GM23338 (cell line): ENCODE measurements around the gene DET1. TPM values are rescaled to one million over a fixed set of nuclear protein-coding genes. Genes with fewer than 3 reads are reported as not detected.

Source experiments
- ATAC-seq: fragments of 200-7000 bp; cut with Tn5 transposase; 3 replicates; pipeline ENCODE4 v1.9.1; 2020
- DNase-seq: peaks from one replicate; pipeline ENCODE4 v3.0.0-alpha.2; 2015; ENCODE audit warnings: low spot score
- H2AFZ ChIP-seq: fragments of 200-600 bp; sonication (generic); 2 replicates; pipeline ENCODE4 v1.8.0; 2016; ENCODE audit warnings: antibody characterized with exemption, mild to moderate bottlenecking, moderate library complexity
- H3F3A ChIP-seq: fragments of 200-600 bp; sonication (generic); replicated peaks from 2 replicates; pipeline ENCODE4 v1.8.0; 2017; ENCODE audit warnings: antibody characterized with exemption, mixed run types, low read depth
- H3K27ac ChIP-seq: fragments of 200-600 bp; sonication (generic); 2 replicates; pipeline ENCODE4 v1.6.1; 2016; ENCODE audit warnings: low read depth
- H3K27me3 ChIP-seq: fragments of 200-600 bp; sonication (generic); 2 replicates; pipeline ENCODE4 v1.8.0; 2016; ENCODE audit warnings: mild to moderate bottlenecking, mixed run types, moderate library complexity; ENCODE audit not compliant: insufficient read depth
- H3K36me3 ChIP-seq: fragments of 200-600 bp; sonication (generic); 2 replicates; pipeline ENCODE4 v1.8.0; 2016; ENCODE audit warnings: mild to moderate bottlenecking; ENCODE audit not compliant: insufficient read depth
- H3K4me1 ChIP-seq: fragments of 200-600 bp; sonication (generic); 2 replicates; pipeline ENCODE4 v1.8.0; 2016; ENCODE audit warnings: mild to moderate bottlenecking, moderate library complexity; ENCODE audit not compliant: insufficient read depth
- H3K4me2 ChIP-seq: fragments of 200-600 bp; sonication (generic); 2 replicates; pipeline ENCODE4 v1.7.1; 2017; ENCODE audit warnings: mixed run types
- H3K4me3 ChIP-seq: fragments of 200-600 bp; sonication (generic); 2 replicates; pipeline ENCODE4 v1.6.1; 2016; ENCODE audit warnings: mixed run types
- H3K79me2 ChIP-seq: fragments of 200-600 bp; sonication (generic); replicated peaks from 2 replicates; pipeline ENCODE4 v1.8.0; 2017; ENCODE audit warnings: mild to moderate bottlenecking; ENCODE audit not compliant: insufficient read depth
- H3K9me2 ChIP-seq: fragments of 200-600 bp; sonication (generic); 2 replicates; pipeline ENCODE4 v1.8.0; 2017; ENCODE audit not compliant: insufficient read depth
- H4K20me1 ChIP-seq: fragments of 200-600 bp; sonication (generic); replicated peaks from 2 replicates; pipeline ENCODE4 v1.8.0; 2017; ENCODE audit warnings: mild to moderate bottlenecking; ENCODE audit not compliant: insufficient read depth
- H3K27ac Mint-ChIP-seq: 2 replicates; pipeline ENCODE4 v1.8.0; 2020; ENCODE audit warnings: inconsistent platforms, mild to moderate bottlenecking, moderate library complexity, mixed read lengths
- H3K27me3 Mint-ChIP-seq: 3 replicates; pipeline ENCODE4 v1.8.0; 2022; ENCODE audit warnings: low read depth, mild to moderate bottlenecking, moderate library complexity, mixed read lengths, inconsistent platforms; ENCODE audit not compliant: insufficient read depth, poor library complexity
- H3K36me3 Mint-ChIP-seq: 3 replicates; pipeline ENCODE4 v1.8.0; 2021; ENCODE audit warnings: low read depth, mild to moderate bottlenecking, inconsistent platforms, moderate library complexity, mixed read lengths
- H3K4me1 Mint-ChIP-seq: 3 replicates; pipeline ENCODE4 v1.8.0; 2020; ENCODE audit warnings: mild to moderate bottlenecking, inconsistent platforms, mixed read lengths
- H3K4me3 Mint-ChIP-seq: 3 replicates; pipeline ENCODE4 v1.8.0; 2021; ENCODE audit warnings: moderate library complexity, mild to moderate bottlenecking, inconsistent platforms, mixed read lengths
- H3K9me3 Mint-ChIP-seq: 3 replicates; pipeline ENCODE4 v1.8.0; 2020; ENCODE audit warnings: moderate library complexity, mild to moderate bottlenecking, inconsistent platforms, mixed read lengths
- CREB1 ChIP-seq: fragments of 250-450 bp; sonication (Bioruptor Pico); IDR thresholded peaks from 2 replicates; pipeline ENCODE4 v1.5.0; 2020; ENCODE audit warnings: low read depth, mild to moderate bottlenecking, moderate library complexity
- ETS1 ChIP-seq: IDR thresholded peaks from 2 replicates; pipeline ENCODE4 v1.6.1; 2016; ENCODE audit warnings: antibody characterized with exemption
- EZH2 ChIP-seq: fragments of 200-600 bp; sonication (generic); IDR thresholded peaks from one replicate; pipeline ENCODE4 v1.8.0; 2017; ENCODE audit warnings: antibody characterized with exemption, mild to moderate bottlenecking, low read depth; ENCODE audit not compliant: unreplicated experiment
- EZH2phosphoT487 ChIP-seq: fragments of 200-600 bp; sonication (generic); IDR thresholded peaks from one replicate; pipeline ENCODE4 v1.8.1; 2018; ENCODE audit warnings: antibody characterized with exemption; ENCODE audit not compliant: unreplicated experiment
- JUNB ChIP-seq: IDR thresholded peaks from one replicate; pipeline ENCODE4 v1.6.1; 2016; ENCODE audit warnings: antibody characterized with exemption; ENCODE audit not compliant: unreplicated experiment
- NANOG ChIP-seq: IDR thresholded peaks from 2 replicates; pipeline ENCODE4 v1.6.1; 2016; ENCODE audit warnings: antibody characterized with exemption, borderline replicate concordance
- POLR2AphosphoS5 ChIP-seq: IDR thresholded peaks from 2 replicates; pipeline ENCODE4 v1.6.1; 2016; ENCODE audit warnings: antibody characterized with exemption, low read depth
- REST ChIP-seq: IDR thresholded peaks from one replicate; pipeline ENCODE4 v1.6.1; 2018; ENCODE audit warnings: antibody characterized with exemption; ENCODE audit not compliant: unreplicated experiment
- STAT1 ChIP-seq: IDR thresholded peaks from one replicate; pipeline ENCODE4 v1.6.1; 2016; ENCODE audit warnings: antibody characterized with exemption; ENCODE audit not compliant: unreplicated experiment
- ZNF114 ChIP-seq: fragments of 250-450 bp; sonication (Bioruptor Pico); IDR thresholded peaks from 2 replicates; pipeline ENCODE4 v1.5.0; 2020; ENCODE audit warnings: mild to moderate bottlenecking, moderate library complexity
- ZNF331 ChIP-seq: fragments of 250-450 bp; sonication (Bioruptor Pico); IDR thresholded peaks from 2 replicates; pipeline ENCODE4 v1.5.0; 2020; ENCODE audit warnings: low read depth, mild to moderate bottlenecking, moderate library complexity
- ZNF462 ChIP-seq: fragments of 250-450 bp; sonication (Bioruptor Pico); IDR thresholded peaks from 2 replicates; pipeline ENCODE4 v1.5.0; 2020; ENCODE audit warnings: mild to moderate bottlenecking, moderate library complexity
- polyA plus RNA-seq: library from polyadenylated mRNA; unstranded; fragments of >200 nt; fragmentation: Nextera tagmentation; extraction: Ambion mirVana; gene quantifications from 2 replicates; pipeline ENCODE4 v1.2.1, GENCODE V29; 2016
- total RNA-seq: library from RNA; depleted of rRNA; stranded (reverse); fragments of >200 nt; shearing (Covaris generic); gene quantifications from 2 replicates; pipeline ENCODE4 v1.2.3, GENCODE V29; 2014
- TF ChIP-seq, protein P1 (sequence below), 2 experiments: fragments of 200-600 bp in 1 of 2; sonication (generic) in 1 of 2; conservative IDR thresholded peaks; 2 replicates each; pipeline versions ENCODE4 v1.5.1 to v1.6.1; 2016 to 2017; ENCODE audit warnings: antibody characterized with exemption in 2 of 2, low read depth in 2 of 2, mild to moderate bottlenecking in 2 of 2, moderate library complexity in 1 of 2

The DET1 gene
- total and polyA plus RNA-seq, 2 experiments from 2014 or later: 4.2 to 8.6 TPM

- no peak overlapping the region for H3K4me3 ChIP-seq
- H3K4me1 ChIP-seq: peaks cover 14% of the 10 kb centered on the region
- no peaks in the 10 kb centered on the region for H3F3A ChIP-seq
- H4K20me1 ChIP-seq: no peaks in the 10 kb centered on the region; the same call in 1 of the 2 replicates
- DNase-seq (no peak), ATAC-seq (no peak)
- no peaks in the 10 kb centered on the region for H3K79me2 ChIP-seq
- H3K36me3 ChIP-seq: no peaks in the 10 kb centered on the region
- Mint-ChIP-seq H3K4me1 (peaks cover 22% of the 10 kb centered on the region), H3K27ac (no peak overlapping the region), H3K9me3 (no peaks in the 10 kb centered on the region), H3K36me3 (peaks cover 13% of the 10 kb centered on the region; the same call in 1 of the 3 replicates), H3K27me3 (peaks cover 8% of the 10 kb centered on the region), H3K4me3 (no peak overlapping the region)
- H3K27ac ChIP-seq: no peak overlapping the region
- no peak overlapping the region for H2AFZ ChIP-seq
- peaks cover 17% of the 10 kb centered on the region; the same call in 1 of the 2 replicates for H3K27me3 ChIP-seq
- H3K4me2 ChIP-seq: no peak overlapping the region
- no peak for TF ChIP-seq ZNF462 (CRISPR knock-in tag)
- TF ChIP-seq ZNF331: no peak
- no peak for TF ChIP-seq EZH2phosphoT487
- no peak for TF ChIP-seq CREB1 (CRISPR knock-in tag)
- TF ChIP-seq ZNF114 (CRISPR knock-in tag): no peak
- TF ChIP-seq POLR2AphosphoS5: no peak
- TF ChIP-seq ETS1: no peak
- no peak for TF ChIP-seq REST
- TF ChIP-seq, protein P1, sequence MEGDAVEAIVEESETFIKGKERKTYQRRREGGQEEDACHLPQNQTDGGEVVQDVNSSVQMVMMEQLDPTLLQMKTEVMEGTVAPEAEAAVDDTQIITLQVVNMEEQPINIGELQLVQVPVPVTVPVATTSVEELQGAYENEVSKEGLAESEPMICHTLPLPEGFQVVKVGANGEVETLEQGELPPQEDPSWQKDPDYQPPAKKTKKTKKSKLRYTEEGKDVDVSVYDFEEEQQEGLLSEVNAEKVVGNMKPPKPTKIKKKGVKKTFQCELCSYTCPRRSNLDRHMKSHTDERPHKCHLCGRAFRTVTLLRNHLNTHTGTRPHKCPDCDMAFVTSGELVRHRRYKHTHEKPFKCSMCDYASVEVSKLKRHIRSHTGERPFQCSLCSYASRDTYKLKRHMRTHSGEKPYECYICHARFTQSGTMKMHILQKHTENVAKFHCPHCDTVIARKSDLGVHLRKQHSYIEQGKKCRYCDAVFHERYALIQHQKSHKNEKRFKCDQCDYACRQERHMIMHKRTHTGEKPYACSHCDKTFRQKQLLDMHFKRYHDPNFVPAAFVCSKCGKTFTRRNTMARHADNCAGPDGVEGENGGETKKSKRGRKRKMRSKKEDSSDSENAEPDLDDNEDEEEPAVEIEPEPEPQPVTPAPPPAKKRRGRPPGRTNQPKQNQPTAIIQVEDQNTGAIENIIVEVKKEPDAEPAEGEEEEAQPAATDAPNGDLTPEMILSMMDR (conservative IDR thresholded peaks at IDR 0.05; ENCODE audit: low read depth in 2 of 2): no peak
- TF ChIP-seq JUNB: no peak
- no peak for TF ChIP-seq EZH2
- no peak for TF ChIP-seq STAT1
- TF ChIP-seq NANOG: no peak
- H3K9me2 ChIP-seq: 0 out of 2 replicates have a peak, but pooled peaks cover 3% of the 10 kb centered on the region
These were observed 40.8 kb downstream of the DET1 start for GRCh38 chr15:88505721-88506120.
